ENCODE data around the gene GGA2.
"Not testable (repeated sequence)": the region's sequence is repeated elsewhere in the genome, so short reads cannot be mapped to it uniquely, and the experiment has no call there.

Gene GGA2

GRCh38 chr16:23502466-23502865 lies 7.8 kb downstream of the GGA2 start:
- no peak for DNase-seq

- DNase-seq, result no peak
Observed at GRCh38 chr16:23501291-23501690, 9.0 kb downstream of the GGA2 start.

GRCh38 chr16:23500862-23501225 lies 9.4 kb downstream of the GGA2 start:
- no peak for DNase-seq

- DNase-seq, result no peak
Observed at GRCh38 chr16:23500212-23500861, 10.0 kb downstream of the GGA2 start.

- DNase-seq, result no peak
Observed at GRCh38 chr16:23499801-23500200, 10.5 kb downstream of the GGA2 start.

GRCh38 chr16:23498863-23499262 lies 11.4 kb downstream of the GGA2 start:
- DNase-seq, result no peak

- no peak for DNase-seq
Observed at GRCh38 chr16:23497543-23497868, 12.8 kb downstream of the GGA2 start.

GRCh38 chr16:23496821-23497542 lies 13.3 kb downstream of the GGA2 start:
- DNase-seq, result no peak

GRCh38 chr16:23495671-23496070 lies 14.6 kb downstream of the GGA2 start:
- no peak for DNase-seq

GRCh38 chr16:23494188-23494587 lies 16.1 kb downstream of the GGA2 start:
- DNase-seq, result no peak

GRCh38 chr16:23491490-23492391 lies 18.6 kb downstream of the GGA2 start:
- DNase-seq, result no peak

- DNase-seq, result no peak
Observed at GRCh38 chr16:23486480-23486879, 23.8 kb downstream of the GGA2 start.

GRCh38 chr16:23485841-23486240 lies 24.5 kb downstream of the GGA2 start:
- DNase-seq, result no peak

- DNase-seq, result no peak
Observed at GRCh38 chr16:23485257-23485614, 25.1 kb downstream of the GGA2 start.

GRCh38 chr16:23484510-23485256 lies 25.6 kb downstream of the GGA2 start:
- no peak for DNase-seq

GRCh38 chr16:23483492-23483891 lies 26.8 kb downstream of the GGA2 start:
- not testable (repeated sequence) for DNase-seq

- DNase-seq, result no peak
Observed at GRCh38 chr16:23482778-23483177, 27.5 kb downstream of the GGA2 start.

- no peak for DNase-seq
Observed at GRCh38 chr16:23480257-23480656, 30.0 kb downstream of the GGA2 start.

GRCh38 chr16:23479138-23479537 lies 31.2 kb downstream of the GGA2 start:
- no peak for DNase-seq

GRCh38 chr16:23478566-23478965 lies 31.7 kb downstream of the GGA2 start:
- no peak for DNase-seq

- no peak for DNase-seq
Observed at GRCh38 chr16:23476289-23476688, 34.0 kb downstream of the GGA2 start.

- DNase-seq, result no peak
Observed at GRCh38 chr16:23469814-23470213, 40.5 kb downstream of the GGA2 start.

- no peak for DNase-seq
Observed at GRCh38 chr16:23466162-23466885, 44.0 kb downstream of the GGA2 start.
